C4-2B (cell line): ENCODE results near the gene INTS6L.

ENCODE experiments used
- CTCF ChIP-seq: fragments of 450-650 bp; conservative IDR thresholded peaks from 2 replicates; pipeline ENCODE4 v1.5.1; 2017; ENCODE audit warnings: mild to moderate bottlenecking
- ZFX ChIP-seq: fragments of 450-650 bp; IDR thresholded peaks from 2 replicates; pipeline ENCODE4 v1.6.1; 2017

- TF ChIP-seq CTCF (no peak), ZFX (no peak)
Measured at GRCh38 chrX:135522878-135523693, 2.6 kb downstream of the INTS6L start.
